ENCODE data around the gene DKK2. TPM values are rescaled to one million over a fixed set of nuclear protein-coding genes. Genes with fewer than 3 reads are reported as not detected.

DKK2 gene
- total RNA-seq, result 0.49 and 0.56 TPM in 2 replicates

GRCh38 chr4:107035819-107036583 lies at the start of gene DKK2:
Gene DKK2 (minus strand): TSS chr4:107036313. CDS start chr4:107035591, 722 bp downstream.

